HG02571 (cell line): ENCODE data around the gene TIMP2.
"Not testable (repeated sequence)": the region's sequence is repeated elsewhere in the genome, so short reads cannot be mapped to it uniquely, and the experiment has no call there.

ENCODE experiments used
- ATAC-seq: cut with Tn5 transposase; IDR thresholded peaks from one replicate; pipeline ENCODE4 v1.9.1; 2021; ENCODE audit warnings: mild to moderate bottlenecking, moderate library complexity; ENCODE audit not compliant: unreplicated experiment

TIMP2 gene

DNA sequence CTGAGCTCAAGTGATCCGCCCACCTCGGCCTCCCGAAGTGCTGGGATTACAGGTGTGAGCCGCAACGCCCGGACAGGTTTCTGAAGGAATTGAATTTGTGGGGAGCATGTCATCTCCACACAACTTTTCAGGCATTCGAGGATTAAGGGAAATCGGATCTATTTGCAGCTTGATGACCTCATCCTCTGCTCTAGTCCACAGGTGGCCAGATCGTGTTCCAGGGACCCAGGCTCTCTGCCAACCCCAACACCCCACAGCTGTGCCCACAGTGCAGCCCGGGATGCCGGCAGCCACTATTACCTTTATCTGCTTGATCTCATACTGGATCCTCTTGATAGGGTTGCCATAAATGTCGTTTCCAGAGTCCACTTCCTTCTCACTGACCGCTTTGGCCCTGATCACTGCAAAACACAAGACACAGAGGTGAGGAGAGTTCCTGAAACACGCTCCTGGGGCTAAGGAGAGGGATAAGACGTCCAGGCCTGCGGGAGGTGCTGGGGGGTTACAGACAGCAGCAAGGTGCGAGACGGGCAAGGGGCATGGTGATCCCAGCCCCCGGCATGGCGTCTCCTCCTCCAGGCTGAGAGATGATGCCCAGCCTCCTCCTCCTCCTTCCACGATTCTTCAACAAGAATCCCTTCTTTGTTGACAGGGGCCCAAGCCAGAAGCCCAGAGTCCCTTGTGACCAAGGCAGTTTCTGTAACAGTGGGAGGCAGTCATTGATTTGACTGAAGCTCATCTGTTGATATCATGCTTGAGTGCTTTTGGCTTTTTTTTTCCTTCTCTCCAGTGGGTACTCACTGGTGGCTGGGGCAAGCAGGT is 51.5 kb downstream of the TIMP2 start:
- no peak for ATAC-seq

DNA sequence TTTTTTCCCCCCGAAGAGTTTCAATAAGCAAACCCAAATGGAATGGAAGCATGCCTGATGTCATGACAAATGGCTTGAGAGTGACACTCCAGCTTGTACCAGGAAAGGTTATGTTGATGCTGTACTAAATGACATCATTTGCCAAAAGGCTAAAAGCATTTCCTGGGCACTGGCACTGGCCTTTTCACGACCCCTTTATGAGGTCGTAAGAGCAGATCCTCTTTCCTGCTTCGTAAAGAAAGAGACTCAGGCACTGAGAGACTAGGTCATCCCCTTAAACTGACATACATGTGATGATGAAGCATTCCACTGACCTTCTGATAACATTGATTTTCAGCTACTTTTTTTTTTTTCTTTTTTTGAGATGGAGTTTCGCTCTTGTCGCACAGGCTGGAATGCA is 52.7 kb downstream of the TIMP2 start:
- ATAC-seq, result no peak

GRCh38 chr17:78870621-78871020 is 54.6 kb downstream of the TIMP2 start:
- no peak for ATAC-seq

DNA sequence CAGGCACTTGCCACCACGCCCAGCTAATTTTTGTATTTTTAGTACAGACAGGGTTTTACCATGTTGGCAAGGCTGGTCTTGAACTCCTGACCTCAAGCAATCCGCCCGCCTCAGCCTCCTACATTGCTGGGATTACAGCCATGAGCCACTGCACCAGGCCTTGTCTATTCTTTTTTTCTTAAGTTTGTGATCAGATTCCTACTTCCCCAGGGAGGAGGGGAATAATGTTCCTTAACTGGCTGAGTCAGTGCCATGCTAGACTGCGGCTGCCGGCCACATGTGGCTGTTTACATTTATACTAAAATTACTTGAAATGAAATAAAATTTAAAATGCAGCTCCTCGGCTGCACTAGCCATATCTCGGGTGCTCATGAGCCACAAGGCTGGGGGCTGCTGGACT is 56.8 kb downstream of the TIMP2 start:
- no peak for ATAC-seq

DNA sequence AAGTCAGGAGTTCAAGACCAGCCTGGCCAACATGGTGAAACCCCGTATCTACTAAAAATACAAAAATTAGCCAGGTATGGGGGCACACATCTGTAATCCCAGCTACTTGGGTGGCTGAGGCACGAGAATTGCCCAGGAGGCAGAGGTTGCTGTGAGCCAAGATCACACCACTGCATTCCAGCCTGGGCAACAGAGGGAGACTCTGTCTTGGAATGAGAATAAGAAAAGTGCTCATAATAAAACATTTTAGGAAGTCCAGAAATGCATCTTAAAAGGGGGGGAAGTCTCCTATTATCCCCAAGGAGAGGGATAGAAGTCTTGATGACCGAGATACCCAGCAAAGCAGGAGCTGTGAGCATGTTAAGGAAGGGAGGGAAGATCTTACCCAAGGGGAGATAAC is 58.1 kb downstream of the TIMP2 start:
- ATAC-seq, result not testable (repeated sequence)

GRCh38 chr17:78865682-78866390 is 59.4 kb downstream of the TIMP2 start:
- ATAC-seq, result no peak

- ATAC-seq, result no peak
Measured at GRCh38 chr17:78864117-78864516, 61.1 kb downstream of the TIMP2 start.

DNA sequence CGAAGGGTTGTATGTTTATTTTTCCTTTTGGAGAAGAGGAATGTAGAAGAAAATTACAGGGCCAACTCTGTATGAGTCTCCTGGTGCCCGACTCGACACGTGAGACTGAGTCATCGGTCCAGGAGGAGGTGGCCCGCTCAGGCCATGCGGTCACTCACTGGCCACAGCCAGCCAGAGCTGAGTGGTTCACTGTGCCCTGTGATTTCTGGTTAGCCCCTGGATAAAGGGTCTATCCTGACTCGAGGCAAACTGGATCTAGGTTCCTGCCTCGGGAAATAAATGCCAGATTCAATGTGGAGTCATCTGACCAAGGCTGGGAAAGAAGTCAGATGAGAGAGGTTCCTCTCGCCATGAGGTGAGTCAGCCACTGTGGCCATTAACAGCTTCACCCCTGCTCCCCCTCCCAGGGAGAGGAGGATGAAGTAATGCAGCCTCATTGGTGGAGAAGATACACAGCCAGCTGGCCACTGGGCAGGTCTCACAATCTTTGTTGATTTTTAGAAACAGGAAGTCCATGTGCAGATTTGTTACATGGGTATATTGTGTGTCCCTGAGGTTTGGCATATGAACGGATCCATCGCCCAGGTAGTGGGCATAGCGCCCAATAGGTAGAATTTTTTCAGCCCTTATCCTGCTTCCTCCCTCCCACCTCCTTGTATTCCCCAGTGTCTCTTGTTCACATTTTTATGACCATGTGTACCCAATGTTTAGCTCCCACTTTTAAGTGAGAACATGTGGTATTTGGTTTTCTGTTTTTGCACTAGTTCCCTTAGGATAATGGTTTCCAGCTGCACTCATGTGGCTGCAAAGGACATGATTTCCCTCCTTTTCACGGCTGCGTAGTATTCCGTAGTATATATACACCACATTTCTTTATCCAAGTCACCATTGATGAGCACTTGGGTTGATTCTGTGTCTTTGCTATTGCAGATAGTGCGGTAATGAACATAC is 62.8 kb downstream of the TIMP2 start:
- ATAC-seq, result no peak

DNA sequence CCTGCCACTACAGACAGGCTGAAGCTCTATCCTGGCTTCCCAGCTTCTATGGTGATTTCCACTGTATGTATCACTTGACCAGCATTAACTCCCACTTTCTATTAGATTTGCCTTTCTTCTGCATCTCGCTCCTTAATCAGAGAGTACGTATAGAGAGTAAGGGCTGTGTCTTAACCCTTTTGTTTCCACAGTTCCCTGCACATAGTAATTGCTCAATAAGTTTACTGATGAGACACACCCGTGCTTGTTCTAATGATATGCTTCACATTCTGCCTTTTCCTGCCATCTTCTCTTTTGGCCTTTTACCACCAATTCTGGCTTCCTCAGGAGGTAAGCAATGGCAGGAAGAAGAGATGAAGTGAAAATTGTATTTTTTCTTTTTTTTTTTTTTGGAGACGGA is 64.0 kb downstream of the TIMP2 start:
- ATAC-seq, result no peak

DNA sequence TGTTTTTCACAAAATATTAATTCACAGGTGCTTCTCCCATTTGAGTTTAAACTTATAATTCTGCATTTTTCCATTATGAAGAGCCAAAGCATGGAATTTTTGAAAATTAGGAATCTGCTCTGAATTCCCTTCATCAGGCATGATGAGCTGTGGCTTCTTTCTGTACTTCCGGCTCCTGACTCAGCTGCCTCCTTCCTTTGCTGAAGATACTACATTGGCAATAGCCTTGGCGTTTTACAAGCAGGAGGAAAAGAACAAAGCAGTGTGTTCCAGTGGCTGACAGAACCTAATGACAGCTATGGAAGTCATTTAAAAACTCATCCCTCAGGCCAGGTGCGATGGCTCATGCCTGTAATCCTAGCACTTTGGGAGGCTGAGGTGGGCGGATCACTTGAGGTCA is 66.1 kb downstream of the TIMP2 start:
- no peak for ATAC-seq

GRCh38 chr17:78857266-78857665 is 67.9 kb downstream of the TIMP2 start:
- ATAC-seq, result no peak

DNA sequence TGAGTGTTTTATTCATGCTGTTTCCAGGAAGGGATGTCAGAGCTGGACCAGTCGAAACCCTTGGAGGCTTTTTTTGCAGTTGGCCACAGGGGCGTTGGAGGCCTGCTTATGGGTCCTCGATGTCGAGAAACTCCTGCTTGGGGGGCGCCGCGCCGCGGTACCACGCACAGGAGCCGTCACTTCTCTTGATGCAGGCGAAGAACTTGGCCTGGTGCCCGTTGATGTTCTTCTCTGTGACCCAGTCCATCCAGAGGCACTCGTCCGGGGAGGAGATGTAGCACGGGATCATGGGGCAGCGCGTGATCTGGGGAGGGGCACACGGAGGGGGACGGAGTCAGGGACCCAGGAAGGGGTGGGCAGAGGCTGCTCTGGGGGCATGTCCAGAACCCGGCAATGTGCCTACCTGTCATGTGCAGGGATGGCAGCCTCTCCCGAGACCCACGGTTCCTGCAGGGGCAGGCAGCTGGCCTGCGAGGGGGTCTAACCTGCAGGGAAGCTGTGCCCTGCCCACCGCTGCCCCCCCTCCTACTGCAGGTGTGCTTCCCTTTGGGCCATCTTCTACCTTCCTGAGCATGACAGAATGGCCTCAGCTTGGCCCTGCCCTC is 69.5 kb downstream of the TIMP2 start:
- no peak for ATAC-seq

DNA sequence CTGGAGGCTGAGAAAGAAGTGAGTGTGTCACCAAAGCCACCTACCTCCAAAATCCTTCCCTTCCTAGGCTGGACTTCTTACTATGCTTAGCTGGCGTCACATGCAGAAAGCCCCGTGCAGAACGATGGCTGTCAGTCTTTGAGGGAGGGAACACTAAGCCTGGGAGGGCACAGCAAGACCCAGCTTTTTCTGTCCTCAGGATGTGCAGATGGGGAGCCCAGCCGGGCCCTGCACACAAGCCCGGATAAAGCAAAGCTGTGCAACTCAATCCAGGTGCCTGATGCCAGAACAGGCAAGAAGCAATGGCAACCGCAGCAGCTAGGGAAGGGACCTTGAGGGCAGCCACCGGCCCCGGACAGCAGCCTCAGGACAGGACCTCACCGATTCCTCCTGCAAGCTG is 70.7 kb downstream of the TIMP2 start:
- no peak for ATAC-seq

DNA sequence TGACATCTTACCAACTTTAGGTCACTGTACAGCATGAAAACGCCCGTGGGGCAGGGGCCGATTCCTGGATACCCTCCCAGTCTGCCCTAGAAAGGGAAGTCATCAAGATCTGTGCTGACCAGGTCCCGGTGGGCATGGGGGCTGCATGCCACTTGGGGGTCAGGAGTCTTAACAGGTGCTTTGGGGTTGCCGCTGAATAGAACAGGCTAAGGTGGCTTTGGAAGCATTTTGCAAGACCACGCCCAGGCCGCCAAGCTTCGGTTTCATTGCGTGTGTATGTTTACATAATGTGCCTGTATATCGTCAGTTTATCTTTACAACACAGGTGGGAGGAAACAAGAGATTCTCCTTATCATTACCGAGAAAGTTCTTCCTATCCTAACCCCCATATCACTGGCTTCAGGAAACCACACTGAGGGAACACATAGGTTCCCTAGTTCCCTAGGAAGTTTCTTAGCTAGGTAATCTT is 71.2 kb downstream of the TIMP2 start:
- ATAC-seq, result no peak

DNA sequence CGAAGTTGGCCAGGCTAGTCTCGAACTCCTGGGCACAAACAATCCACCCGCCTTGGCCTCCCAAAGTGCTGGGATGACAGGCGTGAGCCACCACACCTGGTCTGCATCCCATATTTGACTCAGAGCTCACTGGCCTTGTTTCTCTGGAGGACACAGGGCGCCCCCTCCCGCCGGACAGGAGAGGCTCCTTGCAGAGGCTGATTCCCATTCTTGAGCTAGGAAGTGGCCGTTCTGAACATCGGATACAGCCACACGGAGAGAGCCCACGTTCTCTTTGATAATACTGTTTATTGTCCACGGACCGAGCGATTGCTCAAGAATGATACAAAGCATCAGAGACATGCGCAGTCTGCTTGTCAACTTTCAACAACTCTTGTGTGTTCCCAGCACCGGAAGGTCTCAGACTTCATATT is 72.5 kb downstream of the TIMP2 start:
- no peak for ATAC-seq

GRCh38 chr17:78849026-78849425 is 76.2 kb downstream of the TIMP2 start:
- ATAC-seq, result no peak

GRCh38 chr17:78847052-78847451 is 78.1 kb downstream of the TIMP2 start:
- no peak for ATAC-seq

GRCh38 chr17:78844301-78845005 is 80.7 kb downstream of the TIMP2 start:
- no peak for ATAC-seq

DNA sequence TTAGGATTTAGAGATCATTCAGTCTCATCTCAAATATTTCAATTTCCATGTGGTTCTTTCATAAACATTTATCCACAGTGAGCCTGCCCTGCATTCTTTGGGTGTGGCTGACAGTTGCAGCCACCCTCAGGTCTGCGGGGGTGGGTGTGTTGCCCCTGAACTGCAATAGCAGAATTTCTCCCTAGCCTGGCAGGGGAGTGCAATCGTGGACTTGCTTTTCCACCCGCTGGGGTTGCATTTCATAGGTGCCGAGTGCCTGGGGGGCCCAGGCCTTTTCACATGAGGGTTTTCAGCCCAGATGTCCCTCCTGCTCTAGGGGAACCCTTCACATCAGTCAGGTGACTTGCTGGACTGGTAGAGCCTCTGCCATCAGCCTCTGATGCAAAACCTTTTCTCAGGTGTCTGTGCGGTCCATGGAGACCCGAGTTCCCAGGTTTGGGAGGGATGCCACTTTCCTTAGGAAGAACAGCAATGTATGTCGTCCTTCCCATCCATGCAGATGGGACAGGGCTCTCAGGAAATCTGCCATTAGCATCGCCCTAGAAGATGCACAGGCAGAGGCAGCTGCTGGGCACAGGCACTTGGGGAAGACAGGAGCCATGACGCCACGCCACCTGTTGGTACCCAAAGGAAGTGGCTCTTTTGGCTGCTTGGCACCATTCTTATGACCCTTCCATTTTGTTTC is 82.2 kb downstream of the TIMP2 start:
- no peak for ATAC-seq
